ENCODE data around the gene HNRNPL.

DNA sequence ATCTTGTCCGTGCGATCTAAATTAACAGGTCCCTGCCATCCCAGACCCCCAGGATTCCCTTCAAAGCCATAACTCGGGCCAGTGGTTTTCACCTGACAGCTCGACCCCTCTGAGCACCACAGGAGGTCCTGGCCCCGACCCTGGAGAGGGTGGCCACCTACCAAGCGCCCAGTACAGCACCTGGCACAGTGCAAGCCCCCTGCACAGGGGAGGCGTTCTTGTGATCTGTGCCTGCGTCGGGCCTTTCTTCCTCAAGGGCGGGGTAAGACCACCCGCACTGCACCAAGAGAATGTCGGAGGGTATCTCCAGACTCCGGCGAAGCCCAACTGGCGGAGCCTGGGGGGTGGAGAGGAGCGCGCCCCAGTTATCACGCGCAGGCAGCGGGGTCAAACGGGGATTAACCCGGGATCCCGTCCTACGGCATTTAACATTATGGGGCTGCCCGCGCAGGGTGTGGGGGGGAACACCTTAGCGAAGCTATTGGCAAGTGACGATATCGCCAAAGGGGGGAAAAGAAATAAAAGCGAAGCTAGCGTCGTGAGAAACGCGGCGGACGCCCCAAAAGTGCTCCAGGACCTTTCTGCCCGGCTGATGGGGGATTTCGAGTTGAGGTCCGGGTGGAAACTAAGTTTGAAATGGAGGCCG, 1.3 kb upstream of the HNRNPL start:
- TF ChIP-seq CREM (IDR thresholded peaks at IDR 0.05; ENCODE audit: low read depth): no peak
- TF ChIP-seq RCOR1 (IDR thresholded peaks at IDR 0.05; ENCODE audit: borderline replicate concordance in 1 of 2, low read depth in 2 of 2, low read length in 2 of 2): no peak
- no peak; the same call in none of the 2 replicates for TF ChIP-seq HDAC2 (IDR thresholded peaks at IDR 0.05)
- no peak for TF ChIP-seq HMGN3 (IDR thresholded peaks at IDR 0.05; ENCODE audit: borderline replicate concordance, extremely low read depth, insufficient read length, low read depth, low read length)
- no peak for TF ChIP-seq PKNOX1 (IDR thresholded peaks at IDR 0.05)
- peak; percentile 6; the same call in 1 of the 2 replicates for TF ChIP-seq POLR2A (conservative IDR thresholded peaks at IDR 0.05)
- TF ChIP-seq SMARCC2 (IDR thresholded peaks at IDR 0.05; ENCODE audit: low read depth): no peak
- TF ChIP-seq ZNF184 (CRISPR knock-in tag; IDR thresholded peaks at IDR 0.05): no peak
- TF ChIP-seq REST (IDR thresholded peaks at IDR 0.05; ENCODE audit: borderline replicate concordance): no peak
- TF ChIP-seq REST (CRISPR knock-in tag; IDR thresholded peaks at IDR 0.05; ENCODE audit: low read depth): no peak
- no peak for TF ChIP-seq TFAM (CRISPR knock-in tag; conservative IDR thresholded peaks at IDR 0.05)
- TF ChIP-seq, protein P1, sequence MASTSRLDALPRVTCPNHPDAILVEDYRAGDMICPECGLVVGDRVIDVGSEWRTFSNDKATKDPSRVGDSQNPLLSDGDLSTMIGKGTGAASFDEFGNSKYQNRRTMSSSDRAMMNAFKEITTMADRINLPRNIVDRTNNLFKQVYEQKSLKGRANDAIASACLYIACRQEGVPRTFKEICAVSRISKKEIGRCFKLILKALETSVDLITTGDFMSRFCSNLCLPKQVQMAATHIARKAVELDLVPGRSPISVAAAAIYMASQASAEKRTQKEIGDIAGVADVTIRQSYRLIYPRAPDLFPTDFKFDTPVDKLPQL (IDR thresholded peaks at IDR 0.05; ENCODE audit: extremely low read depth, insufficient read length): no peak
- no peak for TF ChIP-seq ZHX1 (conservative IDR thresholded peaks at IDR 0.05; ENCODE audit: low read length)
